ENCODE data around the gene LIX1.
"Not testable (repeated sequence)": the region's sequence is repeated elsewhere in the genome, so short reads cannot be mapped to it uniquely, and the experiment has no call there.

The LIX1 gene

DNA sequence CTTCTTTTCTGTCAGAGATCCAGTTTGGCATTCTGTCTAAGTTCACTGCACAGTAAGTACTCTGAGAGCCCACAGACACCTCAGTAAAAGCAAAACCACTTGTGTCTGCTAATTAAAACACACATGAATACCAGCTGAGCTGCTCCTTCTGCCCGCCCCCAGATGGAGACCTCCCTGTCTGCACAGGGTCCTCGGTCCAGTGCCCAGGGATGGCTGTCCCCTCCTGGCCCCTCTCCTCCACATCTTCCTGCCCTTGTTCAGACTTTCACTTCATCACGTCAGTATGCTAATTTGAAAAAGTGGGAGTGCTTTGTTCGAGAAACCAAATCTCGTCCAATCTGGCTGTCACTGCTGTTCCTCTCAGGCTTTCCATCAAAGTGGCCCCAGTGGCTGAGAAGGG lies 43.5 kb downstream of the LIX1 start:
- no peak for DNase-seq

- DNase-seq = peak in 1 of 2 donors; percentile 57
These were observed 44.8 kb downstream of the LIX1 start for GRCh38 chr5:97097326-97098230.

GRCh38 chr5:97096846-97097245 lies 45.6 kb downstream of the LIX1 start:
- no peak for DNase-seq

DNA sequence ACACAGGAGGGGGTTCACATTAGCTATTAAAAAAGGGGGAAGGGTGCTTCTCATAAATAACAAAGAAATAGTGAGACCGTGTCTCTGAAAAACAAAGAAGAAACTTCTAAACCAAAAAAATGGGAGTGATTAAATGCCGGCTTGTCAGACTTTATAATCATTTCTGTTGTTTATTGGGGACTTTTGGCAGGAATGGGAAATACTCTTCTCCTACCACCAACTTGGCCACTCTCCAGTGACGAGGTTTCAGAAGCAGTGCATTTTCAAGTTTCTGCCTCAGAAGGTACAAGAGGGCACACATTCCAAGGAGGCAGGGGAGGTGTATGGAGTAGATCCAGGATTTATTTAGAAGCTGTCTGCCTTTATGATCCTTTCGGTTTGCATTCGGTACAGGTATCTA lies 46.2 kb downstream of the LIX1 start:
- DNase-seq = no peak

DNA sequence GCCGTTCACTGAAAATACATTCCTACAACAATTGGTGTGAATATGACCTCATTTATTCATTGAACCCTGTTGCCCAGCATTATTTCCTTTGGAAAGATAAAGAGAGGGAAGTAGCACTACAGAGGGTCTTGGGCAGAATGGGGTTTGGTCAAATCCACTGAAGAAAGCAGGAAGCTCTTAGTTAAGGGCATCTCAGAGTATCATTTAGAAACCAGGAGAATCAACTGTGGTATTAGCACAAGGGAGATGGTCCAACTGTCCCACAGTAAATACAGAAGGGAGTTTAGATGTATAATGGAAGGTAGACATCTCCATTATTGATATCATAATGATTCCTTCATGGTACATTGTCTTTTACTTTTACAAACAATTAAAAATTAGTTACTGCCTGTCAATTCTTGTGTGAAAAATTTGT lies 47.1 kb downstream of the LIX1 start:
- DNase-seq = no peak

DNA sequence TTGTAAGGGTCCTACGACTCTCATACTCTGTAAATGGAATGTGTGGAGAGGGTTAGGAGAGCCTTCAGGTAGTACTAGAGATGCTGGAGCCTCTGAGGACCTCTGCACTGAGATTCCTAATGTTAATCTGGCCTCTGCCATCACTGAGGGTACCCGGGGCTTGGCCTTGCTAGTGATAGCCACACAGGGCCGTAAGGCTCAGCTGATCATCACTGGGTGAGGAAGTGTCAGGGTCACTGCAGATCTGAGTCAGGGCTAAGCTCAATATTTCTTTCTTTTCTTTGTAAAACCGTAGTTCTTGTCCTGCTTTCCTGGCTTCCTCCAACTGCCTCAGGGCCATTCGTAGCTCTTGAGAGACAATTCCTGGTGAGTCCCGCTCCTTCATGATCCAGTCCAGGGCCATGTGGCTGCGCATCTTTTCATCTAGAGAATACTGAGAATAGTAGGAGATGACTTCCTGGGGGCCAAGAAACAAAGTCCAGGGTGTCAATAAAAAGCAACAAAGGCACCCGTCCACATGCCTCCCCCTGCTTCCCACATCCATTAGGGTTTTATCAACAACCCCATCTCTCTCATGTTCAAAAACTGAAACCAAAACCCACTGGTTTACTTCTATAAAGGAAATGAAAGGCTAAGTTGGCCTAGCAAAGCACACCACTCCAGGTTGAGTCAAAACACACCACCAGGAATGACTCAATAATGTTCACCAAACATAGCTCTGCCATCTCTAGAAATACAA lies 47.7 kb downstream of the LIX1 start:
- peak in 1 of 2 donors; percentile 78 for DNase-seq

GRCh38 chr5:97093193-97093592 lies 49.2 kb downstream of the LIX1 start:
- DNase-seq = no peak

DNA sequence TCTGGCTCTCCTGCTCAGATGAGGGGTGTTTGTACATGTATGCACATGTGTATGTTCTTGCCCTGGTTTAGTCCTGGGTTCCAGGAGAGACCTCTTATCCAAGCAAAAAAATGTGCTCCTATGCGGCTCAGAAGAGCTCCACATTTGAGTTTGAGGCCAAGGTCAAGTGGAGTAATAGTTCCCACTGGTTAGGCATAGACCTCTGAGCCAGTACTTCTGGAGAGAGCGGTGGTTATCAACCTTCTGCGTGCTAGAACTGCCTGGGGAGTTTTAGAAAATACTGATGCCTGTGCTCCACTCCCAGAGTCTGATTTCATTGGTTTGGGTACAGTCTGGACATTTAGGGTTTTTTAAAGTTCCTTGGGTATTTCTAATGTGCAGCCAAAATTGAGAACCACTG lies 51.5 kb downstream of the LIX1 start:
- no peak for DNase-seq

DNA sequence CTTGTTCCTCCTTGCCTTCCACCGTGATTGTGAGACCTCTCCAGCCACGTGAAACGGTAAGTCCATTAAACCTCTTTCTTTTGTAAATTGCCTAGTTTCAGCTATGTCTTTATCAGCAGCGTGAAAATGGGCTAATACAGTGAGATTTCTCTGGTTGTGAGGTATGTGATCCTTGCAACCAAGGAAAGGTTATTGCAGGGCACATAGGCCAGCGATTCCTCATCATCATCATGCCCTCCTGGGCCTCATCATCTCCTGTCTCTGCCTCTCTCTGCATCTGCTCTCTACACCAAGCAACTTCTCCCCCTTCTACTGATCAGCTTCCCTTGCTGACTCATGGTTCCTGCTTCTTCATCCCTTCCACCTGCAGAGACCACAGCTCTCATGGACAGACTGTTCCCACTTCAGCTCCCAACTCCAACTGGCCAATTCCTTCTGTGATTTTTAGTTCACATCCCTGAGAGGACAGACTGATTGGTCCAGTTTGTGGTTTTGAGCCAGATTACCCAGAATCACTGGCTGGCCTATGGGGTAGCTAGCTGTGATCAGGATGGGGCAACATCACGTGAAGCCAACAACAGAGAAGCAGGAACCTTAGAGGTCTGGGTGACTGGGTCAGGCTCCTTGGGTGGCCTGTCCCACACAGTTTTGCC lies 53.1 kb downstream of the LIX1 start:
- DNase-seq = peak in 1 of 2 donors; percentile 46

DNA sequence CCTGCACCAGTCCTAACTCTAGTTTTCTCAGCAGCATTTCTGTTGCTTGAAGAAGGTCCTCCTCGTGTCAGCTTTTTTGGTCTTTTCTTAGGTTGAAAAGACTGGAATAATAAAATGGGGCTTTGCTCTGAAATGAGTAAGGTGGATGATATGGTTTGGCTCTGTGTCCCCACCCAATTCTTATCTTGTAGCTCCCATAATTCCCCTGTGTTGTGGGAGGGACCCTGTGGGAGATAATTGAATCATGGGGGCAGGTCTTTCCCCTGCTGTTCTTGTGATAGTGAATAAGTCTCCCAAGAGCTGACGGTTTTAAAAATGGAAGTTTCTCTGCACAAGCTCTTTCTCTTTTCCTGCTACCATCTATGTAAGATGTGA lies 53.6 kb downstream of the LIX1 start:
- DNase-seq = no peak

- DNase-seq = no peak
These were observed 55.3 kb downstream of the LIX1 start for GRCh38 chr5:97087138-97087537.

- peak in 1 of 2 donors; percentile 7 for DNase-seq
These were observed 56.8 kb downstream of the LIX1 start for GRCh38 chr5:97085459-97086181.

- DNase-seq = not testable (repeated sequence)
These were observed 57.5 kb downstream of the LIX1 start for GRCh38 chr5:97084782-97085458.

DNA sequence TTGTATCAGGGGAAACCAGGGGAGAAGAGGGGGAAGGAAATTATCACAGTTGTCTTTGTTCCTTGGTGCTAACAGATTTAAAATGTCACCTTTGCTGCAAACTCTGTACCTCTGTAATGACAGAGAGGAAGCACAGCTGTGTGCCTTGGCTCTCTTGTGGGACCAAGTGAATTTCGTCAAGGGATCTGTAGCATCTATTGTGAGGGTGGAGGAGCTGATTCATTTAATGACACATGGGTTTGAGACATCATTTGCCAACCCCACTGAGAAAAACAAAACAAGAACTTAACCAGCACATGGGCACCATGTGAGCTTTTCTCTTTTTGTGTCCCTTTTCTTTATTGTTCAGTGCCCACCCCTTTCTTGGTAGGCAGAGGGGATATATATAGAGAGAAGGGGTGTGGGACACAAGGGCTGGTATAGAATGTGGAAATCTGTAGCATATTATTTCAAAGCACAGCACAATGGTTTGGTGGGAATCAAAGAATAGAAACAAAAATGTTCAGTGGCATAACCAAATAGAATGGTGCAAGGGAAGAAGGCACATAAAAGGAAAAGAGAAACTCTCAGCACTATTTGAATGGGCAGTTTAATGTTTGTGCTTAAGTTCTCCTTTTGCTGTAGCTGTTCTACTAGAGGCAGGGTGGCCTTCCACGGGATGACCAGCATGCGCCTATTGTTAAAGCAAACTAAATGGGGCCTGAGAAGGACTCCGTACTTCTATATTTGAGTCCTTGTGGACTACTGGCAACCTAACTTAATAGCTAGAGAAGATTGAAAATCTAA lies 63.3 kb downstream of the LIX1 start:
- DNase-seq = peak in 1 of 2 donors; percentile 17

DNA sequence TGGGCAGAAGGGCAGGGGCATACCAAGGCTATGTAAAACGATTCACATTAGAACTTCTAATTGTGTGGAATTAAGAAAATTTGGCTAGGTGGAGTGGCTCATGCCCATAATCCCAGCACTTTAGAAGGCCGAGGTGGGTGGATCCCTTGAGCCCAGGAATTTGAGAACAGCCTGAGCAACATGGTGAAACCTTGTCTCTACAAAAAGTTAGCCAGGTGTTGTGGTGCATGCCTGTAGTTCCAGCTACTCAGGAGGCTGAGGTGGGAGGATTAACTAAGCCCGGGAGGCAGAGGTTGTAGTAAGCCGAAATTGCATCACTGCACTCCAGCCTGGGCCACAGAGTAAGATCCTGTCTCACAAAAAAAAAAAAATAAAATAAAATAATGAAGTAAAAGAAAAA lies 65.2 kb downstream of the LIX1 start:
- no peak for DNase-seq

DNA sequence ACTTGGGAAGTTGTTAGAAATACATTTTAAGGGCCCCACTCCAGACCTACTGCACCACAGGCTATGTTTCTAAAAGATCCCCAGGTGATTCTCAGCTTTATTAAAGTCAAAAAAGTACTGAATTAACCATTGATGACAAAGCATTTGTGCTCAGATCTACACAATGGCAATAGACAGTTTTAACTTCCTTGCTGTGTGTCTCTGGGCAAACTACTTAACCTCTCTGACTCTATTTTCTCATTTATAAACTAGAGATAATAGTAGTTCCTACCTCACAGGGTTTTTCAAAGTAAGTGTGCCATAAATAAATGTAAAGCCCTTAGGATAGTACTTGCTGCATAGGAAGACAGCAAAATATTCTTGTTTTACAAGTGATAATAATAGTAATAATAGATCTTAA lies 66.3 kb downstream of the LIX1 start:
- DNase-seq = no peak

DNA sequence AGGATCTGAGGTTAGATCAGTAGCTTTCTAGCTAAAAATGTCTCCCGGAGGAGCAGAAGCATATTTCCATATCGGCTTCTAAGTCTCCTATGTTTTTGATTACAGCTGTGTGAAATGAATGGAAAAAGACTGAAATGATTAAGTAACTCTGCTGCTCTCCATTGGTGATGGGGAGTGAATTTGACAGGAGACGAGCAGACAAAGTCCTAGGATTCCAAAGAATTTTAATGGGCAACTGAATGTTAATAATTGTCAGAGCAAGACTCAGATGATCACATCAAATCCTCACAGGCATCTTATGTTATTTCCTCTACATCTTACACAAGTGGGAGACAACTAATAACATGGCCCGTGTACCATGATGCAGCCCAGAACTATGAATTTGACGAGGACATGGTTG lies 66.8 kb downstream of the LIX1 start:
- DNase-seq = no peak

DNA sequence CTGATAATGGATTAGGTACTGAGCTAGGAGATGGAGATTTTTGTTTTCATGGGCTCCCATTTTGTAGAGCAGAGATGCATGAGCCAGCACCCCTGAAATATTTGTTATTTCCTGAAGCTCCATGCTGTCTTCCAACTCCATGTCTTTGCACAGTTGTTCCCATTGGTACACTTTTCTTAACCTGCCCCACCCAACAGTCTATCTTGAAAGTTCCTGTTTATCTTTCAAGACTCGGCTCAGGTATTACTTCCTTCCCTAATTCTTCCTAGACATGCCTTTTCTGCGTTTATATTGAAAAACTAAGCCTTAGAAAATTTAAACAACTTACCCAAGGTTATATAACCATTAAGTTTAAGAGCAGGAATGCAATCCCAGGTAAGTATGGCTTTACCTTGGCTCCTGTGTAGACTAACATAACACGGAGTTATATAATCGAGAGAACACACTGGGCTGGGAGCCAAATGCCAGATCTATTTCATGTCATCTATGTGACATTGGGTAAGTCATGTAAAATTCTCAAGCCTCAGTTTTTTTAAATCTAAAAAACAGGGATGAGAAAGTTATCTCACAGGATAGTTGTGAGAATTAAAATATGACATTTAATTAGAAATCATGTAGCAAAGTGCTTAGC lies 67.4 kb downstream of the LIX1 start:
- no peak for DNase-seq

DNA sequence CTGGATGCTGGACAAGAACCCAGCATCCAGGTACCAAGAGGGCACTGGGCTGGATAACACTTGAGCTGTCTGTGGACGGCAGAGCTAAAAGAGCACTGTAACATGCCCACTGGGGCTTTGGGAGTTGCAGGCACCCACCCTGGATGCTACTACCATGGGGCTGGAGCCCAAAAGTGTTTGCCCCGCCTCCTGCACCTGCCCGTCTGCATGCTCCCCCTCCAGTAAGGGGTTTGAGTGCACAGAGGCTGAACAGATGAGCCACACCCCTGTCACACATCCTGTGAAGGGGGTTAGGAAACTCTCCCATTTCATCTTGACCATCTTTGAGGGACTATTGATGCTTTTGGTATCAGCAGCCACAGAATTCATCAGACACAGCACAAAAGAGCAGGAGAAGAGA lies 69.0 kb downstream of the LIX1 start:
- DNase-seq = no peak

- no peak for DNase-seq
These were observed 69.7 kb downstream of the LIX1 start for GRCh38 chr5:97072696-97073095.

DNA sequence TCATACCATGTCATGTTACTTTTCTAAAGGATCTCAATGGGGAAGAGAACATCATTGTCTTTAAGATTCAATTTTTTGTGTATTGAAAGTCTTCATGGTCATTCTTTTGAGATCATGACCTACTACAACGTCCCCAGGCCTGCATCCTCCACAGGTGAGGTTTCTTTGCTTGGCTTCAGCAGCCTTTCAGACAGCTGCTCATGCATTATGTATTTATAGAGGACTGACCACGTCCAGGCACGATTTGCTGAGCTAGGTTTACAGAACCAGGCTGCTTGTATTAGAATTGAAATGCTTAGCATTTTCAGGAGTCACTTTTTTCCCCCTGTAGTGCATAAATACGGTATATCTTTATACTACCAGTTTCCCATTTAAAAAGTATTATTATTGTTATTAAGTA lies 70.4 kb downstream of the LIX1 start:
- no peak for DNase-seq
